ENCODE results near the gene PPIB. TPM values are rescaled to one million over a fixed set of nuclear protein-coding genes. Genes with fewer than 3 reads are reported as not detected.

Gene PPIB
- total RNA-seq, 1 donor, result 959 TPM

Small RNAs within 50 kb of the gene (small RNA-seq; reads per million reads assigned to genes)
- gene RF00019, result not detected

Other genes with a start within 250 kb of the PPIB start
- 1.3 and 8.2 TPM in 2 replicates for gene DAPK2, start 116.5 kb downstream of the PPIB start, total RNA-seq
- 55.1 and 62.6 TPM in 2 replicates for gene CIAO2A, start 69.2 kb downstream of the PPIB start, total RNA-seq
- gene SNX1, start 67.0 kb downstream of the PPIB start, total RNA-seq, result 33.5 and 42.7 TPM in 2 replicates
- under 0.01 and 0.32 TPM in 2 replicates for gene SNX22, start 11.3 kb downstream of the PPIB start, total RNA-seq
- gene CSNK1G1, start 193.2 kb upstream of the PPIB start, total RNA-seq, result 33.2 and 37.6 TPM in 2 replicates
- gene PCLAF, start 218.4 kb upstream of the PPIB start, total RNA-seq, result 30.7 and 36.7 TPM in 2 replicates
- gene TRIP4, start 224.8 kb upstream of the PPIB start, total RNA-seq, result 10.8 and 11.6 TPM in 2 replicates

Measured in fibroblast of villous mesenchyme (primary cell).